Measurements from ENCODE around the gene EYS.

EYS gene

DNA sequence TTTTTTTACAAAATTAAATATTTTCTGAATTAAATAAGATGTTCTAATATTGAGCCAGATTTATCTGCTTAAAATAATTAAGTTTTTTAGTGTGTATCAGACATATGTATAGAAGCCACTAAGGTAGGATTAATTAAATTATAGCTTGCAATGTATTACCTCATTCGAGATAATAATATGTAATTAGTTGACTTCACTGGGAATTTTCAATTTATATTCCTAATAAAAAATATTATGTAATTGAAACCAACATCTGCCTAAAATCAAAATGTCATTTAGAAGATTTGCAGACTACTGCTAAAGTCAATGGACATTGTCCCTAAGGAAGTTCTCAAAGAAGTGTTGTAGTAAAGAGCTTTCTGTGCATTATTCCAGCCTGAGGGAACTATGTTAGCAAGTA lies 254.7 kb downstream of the EYS start:
- no peak for DNase-seq (ENCODE audit: low read depth, low spot score)
- H3K4me3 ChIP-seq (ENCODE audit: low read depth, low read length), result no peak overlapping the region
- TF ChIP-seq, protein P1, sequence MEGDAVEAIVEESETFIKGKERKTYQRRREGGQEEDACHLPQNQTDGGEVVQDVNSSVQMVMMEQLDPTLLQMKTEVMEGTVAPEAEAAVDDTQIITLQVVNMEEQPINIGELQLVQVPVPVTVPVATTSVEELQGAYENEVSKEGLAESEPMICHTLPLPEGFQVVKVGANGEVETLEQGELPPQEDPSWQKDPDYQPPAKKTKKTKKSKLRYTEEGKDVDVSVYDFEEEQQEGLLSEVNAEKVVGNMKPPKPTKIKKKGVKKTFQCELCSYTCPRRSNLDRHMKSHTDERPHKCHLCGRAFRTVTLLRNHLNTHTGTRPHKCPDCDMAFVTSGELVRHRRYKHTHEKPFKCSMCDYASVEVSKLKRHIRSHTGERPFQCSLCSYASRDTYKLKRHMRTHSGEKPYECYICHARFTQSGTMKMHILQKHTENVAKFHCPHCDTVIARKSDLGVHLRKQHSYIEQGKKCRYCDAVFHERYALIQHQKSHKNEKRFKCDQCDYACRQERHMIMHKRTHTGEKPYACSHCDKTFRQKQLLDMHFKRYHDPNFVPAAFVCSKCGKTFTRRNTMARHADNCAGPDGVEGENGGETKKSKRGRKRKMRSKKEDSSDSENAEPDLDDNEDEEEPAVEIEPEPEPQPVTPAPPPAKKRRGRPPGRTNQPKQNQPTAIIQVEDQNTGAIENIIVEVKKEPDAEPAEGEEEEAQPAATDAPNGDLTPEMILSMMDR (IDR thresholded peaks at IDR 0.05; ENCODE audit: low read depth, low read length), result no peak
- in situ Hi-C loops (cut with HindIII; ENCODE audit: low sequenced_read_pairs), result no loop called here

DNA sequence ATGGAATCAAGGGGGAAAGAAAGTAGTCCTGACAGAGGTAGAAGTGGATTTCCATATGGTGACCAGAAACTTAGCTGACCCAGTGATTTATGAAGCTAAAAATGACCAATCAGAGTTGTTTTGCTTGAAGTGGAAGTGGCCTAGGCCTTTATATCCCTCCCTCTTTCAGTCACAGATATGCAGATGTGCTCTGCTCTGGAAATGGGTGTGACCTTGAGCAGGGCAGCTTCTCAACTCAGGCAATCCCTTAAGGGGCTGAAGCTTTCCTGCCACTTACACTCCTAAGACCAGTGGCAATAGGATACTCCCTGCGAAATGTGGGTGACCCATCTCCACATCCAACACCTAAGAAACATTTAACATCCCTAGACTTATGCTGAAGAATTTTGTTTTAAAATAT lies 256.6 kb downstream of the EYS start:
- H3K4me3 ChIP-seq (ENCODE audit: low read depth, low read length), result no peak overlapping the region
- TF ChIP-seq, protein P1 (IDR thresholded peaks at IDR 0.05; ENCODE audit: low read depth, low read length), result no peak
- in situ Hi-C loops (cut with HindIII; ENCODE audit: low sequenced_read_pairs), result no loop called here
- DNase-seq (ENCODE audit: low read depth, low spot score), result no peak

DNA sequence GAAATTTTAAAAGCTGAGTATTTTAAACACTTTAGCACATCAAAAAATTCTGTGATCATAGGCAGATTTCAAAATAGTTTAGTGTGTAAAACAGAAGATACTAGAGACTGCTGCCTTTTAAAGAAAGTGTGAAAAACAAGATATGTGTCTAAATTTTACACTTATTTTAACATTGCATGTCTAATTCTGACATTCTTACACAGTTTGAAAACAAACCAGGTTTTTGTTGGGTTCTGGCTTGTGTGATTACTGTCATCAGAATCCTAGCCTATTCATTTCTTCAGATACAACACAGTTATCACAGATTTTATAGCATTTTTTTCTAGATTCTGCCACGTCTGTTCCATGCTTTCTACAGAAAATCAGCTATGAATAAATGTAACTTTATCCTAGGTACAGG lies 257.1 kb downstream of the EYS start:
- no peak for DNase-seq (ENCODE audit: low read depth, low spot score)
- H3K4me3 ChIP-seq (ENCODE audit: low read depth, low read length), result no peak overlapping the region
- TF ChIP-seq, protein P1 (IDR thresholded peaks at IDR 0.05; ENCODE audit: low read depth, low read length), result no peak
- in situ Hi-C loops (cut with HindIII; ENCODE audit: low sequenced_read_pairs), result no loop called here

DNA sequence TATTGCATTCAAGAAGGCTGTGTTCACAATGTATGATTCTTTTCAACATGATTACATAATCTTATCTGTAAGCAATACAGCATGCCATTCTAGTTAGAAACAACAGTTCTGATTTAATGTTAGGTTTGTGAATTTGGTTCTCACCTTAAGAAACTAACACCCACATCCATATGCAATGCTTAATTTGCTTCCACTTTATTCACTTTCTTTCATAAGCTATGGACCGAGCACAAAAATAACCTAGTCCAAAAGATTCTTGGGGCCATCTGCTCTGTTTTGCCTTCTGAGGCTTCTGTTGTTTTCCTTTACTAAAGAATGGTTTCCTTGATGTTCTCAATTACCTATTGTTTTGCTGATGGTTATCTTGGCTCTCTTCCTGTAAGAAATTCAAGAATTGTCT lies 258.2 kb downstream of the EYS start:
- H3K4me3 ChIP-seq (ENCODE audit: low read depth, low read length), result no peak overlapping the region
- no peak for DNase-seq (ENCODE audit: low read depth, low spot score)
- TF ChIP-seq, protein P1 (IDR thresholded peaks at IDR 0.05; ENCODE audit: low read depth, low read length), result no peak
- in situ Hi-C loops (cut with HindIII; ENCODE audit: low sequenced_read_pairs), result no loop called here

DNA sequence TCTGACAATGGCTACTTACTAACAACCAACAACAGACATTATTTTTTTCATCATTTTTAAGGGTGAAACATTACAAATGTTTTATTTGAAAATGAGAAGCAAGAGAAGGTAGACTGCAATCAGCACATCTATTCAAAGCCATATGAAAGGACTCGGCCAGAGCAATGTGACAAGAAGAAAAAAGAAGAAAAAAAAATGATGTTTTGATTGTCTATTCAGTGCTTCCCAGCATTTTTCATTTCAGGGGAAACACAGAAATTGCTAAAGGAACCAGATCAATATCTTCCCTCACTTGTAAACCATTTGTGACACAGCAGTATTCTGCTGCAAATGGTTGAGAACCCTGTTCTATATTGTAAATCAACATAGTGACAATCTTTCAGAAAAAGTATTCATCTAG lies 270.7 kb downstream of the EYS start:
- H3K4me3 ChIP-seq (ENCODE audit: low read depth, low read length), result no peak overlapping the region
- TF ChIP-seq, protein P1 (IDR thresholded peaks at IDR 0.05; ENCODE audit: low read depth, low read length), result no peak
- DNase-seq (ENCODE audit: low read depth, low spot score), result no peak
- in situ Hi-C loops (cut with HindIII; ENCODE audit: low sequenced_read_pairs), result no loop called here

DNA sequence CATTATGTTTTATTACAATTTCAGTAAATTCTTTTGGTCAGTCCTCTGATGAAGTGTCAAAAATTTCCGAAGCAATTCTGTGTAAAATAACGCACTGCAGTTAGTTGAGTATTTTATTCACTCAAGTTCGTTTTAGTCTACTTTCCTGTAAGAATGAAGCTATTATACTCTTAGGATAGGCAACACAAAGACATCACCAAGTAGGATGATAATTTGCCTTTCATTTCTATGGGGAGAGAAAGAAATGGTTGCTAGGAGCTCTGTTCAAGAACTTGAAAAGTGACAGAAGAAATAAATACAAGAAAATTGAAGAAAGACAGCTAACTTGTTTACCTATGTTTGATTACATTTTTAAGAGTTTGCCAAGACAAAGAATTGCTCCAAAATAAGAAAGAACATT lies 290.4 kb downstream of the EYS start:
- no peak for DNase-seq (ENCODE audit: low read depth, low spot score)
- no peak overlapping the region for H3K4me3 ChIP-seq (ENCODE audit: low read depth, low read length)
- TF ChIP-seq, protein P1 (IDR thresholded peaks at IDR 0.05; ENCODE audit: low read depth, low read length), result no peak
- in situ Hi-C loops (cut with HindIII; ENCODE audit: low sequenced_read_pairs), result no loop called here

DNA sequence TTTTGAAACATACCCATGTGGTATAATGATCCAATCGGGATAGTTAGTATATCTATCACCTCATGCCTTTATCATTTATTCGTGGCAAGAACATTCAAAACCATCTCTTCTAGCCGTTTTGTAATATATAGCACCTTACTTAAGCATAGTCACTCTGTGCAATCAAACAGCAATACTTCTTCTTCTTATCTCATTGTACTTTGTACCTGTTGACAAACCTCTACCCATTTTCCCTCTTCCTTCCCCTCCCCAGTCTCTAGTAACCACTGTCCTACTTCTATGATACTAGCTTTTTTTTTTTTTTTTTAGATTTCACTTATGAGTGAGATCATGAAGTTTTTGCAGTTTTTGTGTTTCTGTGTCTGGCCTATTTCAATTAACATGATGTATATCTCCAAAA lies 296.7 kb downstream of the EYS start:
- in situ Hi-C loops (cut with HindIII; ENCODE audit: low sequenced_read_pairs), result no loop called here
- no peak overlapping the region for H3K4me3 ChIP-seq (ENCODE audit: low read depth, low read length)
- TF ChIP-seq, protein P1 (IDR thresholded peaks at IDR 0.05; ENCODE audit: low read depth, low read length), result no peak
- DNase-seq (ENCODE audit: low read depth, low spot score), result no peak
